ENCODE results near the gene DAPK2. TPM values are rescaled to one million over a fixed set of nuclear protein-coding genes. Genes with fewer than 3 reads are reported as not detected.

Gene DAPK2
- total RNA-seq, 1 donor from 2014 or later: 36.9 TPM

DNA sequence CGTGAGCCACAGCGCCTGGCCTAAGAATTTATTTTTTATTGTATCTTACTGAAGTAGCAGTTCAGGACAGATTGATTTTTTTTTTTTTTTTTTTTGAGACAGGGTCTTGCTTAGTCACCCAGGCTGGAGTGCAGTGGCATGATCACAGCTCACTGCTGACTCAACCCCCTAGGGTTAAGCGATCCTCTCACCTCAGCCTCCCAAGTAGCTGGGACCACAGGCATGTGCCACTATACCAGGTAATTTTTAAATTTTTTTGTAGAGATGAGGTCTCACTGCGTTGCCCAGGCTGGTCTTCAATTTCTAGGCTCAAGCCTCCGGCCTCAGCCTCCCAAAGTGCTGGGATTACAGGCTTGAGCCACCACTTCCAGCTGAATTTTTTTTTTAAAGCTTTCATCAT, 112.8 kb downstream of the DAPK2 start:
- ATAC-seq (no peak), DNase-seq (ENCODE audit: low spot score) (no peak)
- intact Hi-C loops (cut with DNase I): no loop called here

GRCh38 chr15:63931556-63931955, 114.7 kb downstream of the DAPK2 start:
- ATAC-seq (no peak), DNase-seq (ENCODE audit: low spot score) (peak; percentile 42)
- intact Hi-C loops (cut with DNase I): no loop called here

GRCh38 chr15:63930034-63930433, 116.3 kb downstream of the DAPK2 start:
- intact Hi-C loops (cut with DNase I): no loop called here
- no peak for DNase-seq (ENCODE audit: low spot score)

DNA sequence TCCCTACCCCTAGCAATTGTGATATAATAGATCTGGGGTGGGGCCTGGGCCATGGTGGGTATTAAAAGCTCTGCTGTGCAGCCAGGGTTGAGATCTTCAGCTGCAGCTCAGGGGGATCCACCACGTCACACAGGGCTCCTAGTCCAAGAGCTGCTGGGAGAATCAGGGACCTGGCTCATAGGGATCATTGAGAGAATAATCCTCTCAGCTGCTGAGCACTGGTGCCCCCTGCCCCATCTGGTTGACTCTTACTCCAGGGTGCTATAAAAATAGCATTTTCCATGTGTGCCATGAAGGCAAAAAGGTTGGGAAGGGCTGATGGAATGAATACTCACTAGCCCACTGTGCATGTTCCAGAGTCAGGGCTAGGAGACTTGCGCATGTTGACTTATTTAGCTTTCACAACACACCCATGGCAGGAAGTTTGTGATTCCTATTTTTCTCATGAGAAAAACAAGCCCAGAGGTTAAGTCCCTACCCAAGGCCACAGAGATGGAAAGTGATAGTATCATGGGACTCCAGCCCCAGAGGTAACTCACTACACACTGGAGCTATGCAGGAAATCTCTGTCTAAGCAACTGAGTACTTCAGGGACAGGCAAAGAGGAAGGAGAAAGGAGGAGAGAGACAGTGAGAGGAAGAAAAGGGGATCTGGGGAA, 118.0 kb downstream of the DAPK2 start:
- DNase-seq (ENCODE audit: low spot score) (no peak), ATAC-seq (no peak)
- intact Hi-C loops (cut with DNase I): no loop called here

More at GRCh38 chr15:63930034-63930433, 116.3 kb downstream of the DAPK2 start:
- no peak for ATAC-seq

DNA sequence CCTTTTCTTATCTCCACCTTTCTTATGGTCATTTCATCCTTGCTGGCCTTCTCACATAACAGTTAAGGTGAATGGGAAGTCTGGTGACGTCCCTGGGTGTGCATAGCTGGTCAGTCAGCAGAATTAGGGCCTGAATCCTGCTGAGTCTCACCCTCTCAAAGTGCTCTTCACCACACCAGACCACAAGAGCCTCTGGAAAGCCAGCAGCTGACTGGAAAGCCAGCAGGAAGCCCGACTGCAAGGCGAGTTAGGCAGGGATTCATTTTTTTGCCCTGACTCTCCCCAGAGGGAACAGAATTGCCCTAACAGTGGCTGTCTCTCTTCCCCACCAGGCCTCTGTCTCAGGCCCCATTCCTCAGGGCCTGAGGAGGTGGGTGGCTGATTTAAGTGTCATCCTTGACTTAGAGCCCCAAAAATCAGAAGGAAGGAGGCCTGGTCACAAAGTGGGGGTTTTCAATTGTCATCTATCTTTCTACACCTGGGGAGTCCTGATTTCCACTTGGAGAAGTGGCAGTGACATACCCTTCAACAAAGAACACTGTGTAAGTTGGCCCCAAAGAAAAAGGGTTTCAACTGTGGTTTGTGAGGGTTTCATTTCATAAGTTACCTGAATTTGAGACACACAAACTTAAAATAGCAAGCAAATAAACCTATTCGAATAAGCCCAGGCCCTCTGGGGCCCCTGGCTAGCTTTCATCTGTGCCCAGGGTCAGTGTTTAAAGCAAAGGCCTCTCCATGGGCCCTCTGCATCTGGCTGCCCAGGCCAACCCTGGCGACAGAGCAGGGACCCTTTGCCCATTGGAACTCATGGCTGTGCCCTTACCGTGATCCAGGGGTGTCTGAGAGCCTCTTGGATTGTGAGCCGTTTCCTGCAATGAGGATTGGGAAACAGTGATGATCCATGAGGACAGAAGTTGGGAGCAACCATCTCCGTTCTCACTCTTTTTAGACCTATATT, 122.0 kb downstream of the DAPK2 start:
- DNase-seq (ENCODE audit: low spot score) (no peak), ATAC-seq (no peak)
- intact Hi-C loops (cut with DNase I): no loop called here

DNA sequence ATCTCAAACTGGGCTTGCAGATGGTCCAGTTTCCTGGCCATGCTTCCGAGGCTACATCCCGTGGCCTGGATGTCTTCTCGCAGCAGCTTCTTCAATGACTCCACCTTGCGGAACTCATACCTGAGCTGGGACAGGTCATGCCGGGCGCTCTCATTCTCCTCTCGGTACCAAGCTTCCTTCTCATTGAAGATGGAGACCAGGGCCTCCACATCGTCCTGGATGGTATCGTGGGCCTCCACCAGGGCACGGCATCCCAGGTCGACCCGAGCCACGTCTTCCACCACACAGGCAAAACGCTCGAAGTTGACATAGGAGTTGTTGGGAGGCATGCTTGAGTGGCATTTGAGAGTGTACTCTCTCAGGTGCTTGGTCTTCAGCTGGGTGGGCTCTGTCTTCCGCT, 123.4 kb downstream of the DAPK2 start:
- intact Hi-C loops (cut with DNase I): no loop called here
- DNase-seq (ENCODE audit: low spot score) (no peak), ATAC-seq (no peak)

GRCh38 chr15:63922261-63922904, 123.9 kb downstream of the DAPK2 start:
- ATAC-seq: peak; percentile 45
- intact Hi-C loops (cut with DNase I): no loop called here
- DNase-seq (ENCODE audit: low spot score): no peak

DNA sequence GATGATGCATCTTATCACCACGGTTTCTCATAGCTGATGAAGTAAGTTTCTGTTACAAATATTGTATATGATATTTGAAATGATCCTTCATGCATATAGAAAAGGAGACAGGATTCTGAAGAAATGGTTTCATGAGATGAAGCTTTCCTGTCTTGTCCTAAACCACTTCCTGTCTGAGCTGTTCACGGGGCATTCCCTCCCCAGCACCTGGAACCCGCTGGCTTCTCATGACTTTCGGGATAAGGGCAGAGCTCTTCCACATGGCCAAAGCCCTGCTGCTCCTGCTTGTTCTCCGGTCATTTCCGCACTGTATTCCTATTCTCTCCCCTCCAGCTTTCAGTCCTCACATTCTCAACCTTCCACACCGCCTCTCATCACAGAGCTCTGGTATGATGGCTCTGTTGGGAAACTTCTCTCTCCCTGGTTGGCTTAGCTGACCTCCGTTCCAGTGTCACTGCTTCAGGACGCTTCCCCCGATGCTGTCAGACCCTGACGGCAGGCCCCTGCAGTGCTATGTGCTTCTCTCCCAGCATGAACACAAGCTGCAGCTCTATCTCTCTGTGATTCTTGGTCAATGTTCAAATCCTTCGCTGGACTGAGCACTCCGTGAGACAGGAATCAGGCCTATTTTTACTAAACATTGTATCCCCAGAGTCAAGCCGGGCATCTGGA, 125.6 kb downstream of the DAPK2 start:
- DNase-seq (ENCODE audit: low spot score) (no peak), ATAC-seq (no peak)
- intact Hi-C loops (cut with DNase I): no loop called here

DNA sequence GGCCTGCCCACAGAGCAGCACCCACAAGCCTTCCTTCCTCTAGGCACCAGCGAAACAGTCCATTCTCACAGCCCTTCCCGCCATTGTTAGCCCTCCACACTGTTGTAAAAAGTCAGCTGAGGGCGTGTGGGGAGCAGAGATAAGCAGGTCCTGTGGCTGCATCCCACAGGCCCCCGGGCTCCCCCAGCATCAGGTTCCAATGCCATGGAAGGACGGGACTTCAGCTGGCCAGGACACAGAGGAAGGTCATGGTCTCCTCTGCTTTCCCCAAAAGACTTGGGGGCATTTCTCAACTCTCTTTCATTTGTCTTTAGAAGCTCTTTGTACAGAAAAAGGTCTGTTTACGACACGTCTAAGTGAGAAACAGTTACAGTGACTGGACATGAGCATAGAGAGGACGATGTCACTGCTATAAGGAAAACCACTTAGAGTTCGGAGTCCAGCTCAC, 127.4 kb downstream of the DAPK2 start:
- DNase-seq (ENCODE audit: low spot score): no peak
- intact Hi-C loops (cut with DNase I): no loop called here
- ATAC-seq: no peak

- DNase-seq (ENCODE audit: low spot score) (no peak), ATAC-seq (no peak)
- intact Hi-C loops (cut with DNase I): no loop called here
Observed at GRCh38 chr15:63918317-63918672, 128.0 kb downstream of the DAPK2 start.

DNA sequence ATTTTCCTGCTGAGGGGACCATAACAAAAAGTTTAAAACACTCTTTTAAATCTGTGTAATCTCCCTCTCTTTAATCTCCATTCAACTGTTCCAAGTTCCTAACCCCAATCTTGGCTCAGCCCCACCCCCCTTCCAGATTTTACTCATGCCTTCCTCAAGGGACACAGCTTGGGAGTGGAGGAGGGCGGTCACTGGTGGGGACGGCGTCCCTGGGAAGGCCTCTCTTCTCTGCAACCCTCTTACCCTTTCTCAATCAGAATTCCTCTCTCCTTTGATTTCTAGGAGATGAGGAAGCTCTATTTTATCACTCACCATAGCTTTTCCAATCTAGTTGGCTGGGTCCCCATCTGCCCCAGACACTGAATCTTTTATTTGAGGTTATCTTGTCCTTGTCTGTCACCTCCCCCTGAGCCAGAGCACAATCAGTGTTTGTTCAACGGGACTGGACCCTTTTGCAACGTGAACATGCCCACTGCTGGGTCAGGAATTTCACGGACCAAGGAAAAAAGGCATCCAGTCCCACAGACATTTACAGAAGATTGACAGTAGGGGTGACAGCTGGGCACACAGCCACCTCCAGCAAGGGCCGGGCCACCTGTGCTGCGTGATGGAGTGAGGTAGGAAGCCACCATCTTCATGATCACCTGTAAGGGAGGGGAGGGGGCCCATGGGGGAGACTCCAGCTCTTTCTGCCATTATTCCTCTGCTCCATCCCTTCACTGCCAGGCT, 128.5 kb downstream of the DAPK2 start:
- no peak for DNase-seq (ENCODE audit: low spot score)
- intact Hi-C loops (cut with DNase I): no loop called here

DNA sequence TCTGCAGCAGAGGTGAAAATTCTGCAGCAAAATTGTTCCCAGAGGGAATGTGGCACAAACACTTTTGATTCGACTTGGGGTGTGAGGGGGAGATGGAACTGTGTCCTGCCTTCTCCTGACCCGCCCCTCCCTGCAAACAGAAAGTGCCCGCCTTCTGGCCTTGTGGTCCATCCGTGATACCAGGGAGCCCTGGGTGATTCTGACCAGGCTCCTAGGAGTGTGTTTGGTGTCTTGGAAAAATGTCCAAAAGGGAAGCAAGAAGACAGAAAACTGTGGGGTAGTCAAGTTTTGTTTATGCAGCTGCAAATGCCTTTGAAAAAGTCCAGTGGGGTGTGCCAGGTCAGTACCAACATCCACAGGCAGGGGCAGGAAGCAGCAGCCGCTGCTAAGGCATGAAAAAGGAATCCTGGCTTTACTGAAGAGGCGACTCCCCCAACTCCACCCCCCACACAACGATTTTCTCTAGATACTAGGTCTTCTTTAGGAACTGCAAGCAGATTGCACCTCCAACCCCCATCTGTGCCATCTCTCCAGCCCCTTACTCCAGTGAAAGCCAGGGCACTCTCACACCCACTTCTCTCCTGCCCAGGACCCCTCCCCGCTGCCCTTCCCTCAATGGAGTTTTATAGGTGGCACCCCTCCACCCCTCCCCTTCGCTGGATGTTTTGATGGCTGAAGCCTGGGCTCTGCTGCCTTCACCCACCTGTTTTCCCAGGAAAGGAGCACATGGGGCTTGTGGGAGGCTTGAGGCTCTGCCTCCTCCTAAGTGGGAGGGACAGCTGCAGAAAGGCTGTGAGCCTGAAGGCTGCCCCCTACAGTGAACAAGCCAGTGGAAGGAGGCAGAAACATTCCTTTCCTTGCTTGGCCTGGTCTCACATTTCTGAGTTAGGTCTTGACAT, 130.2 kb downstream of the DAPK2 start:
- intact Hi-C loops (cut with DNase I): no loop called here
- DNase-seq (ENCODE audit: low spot score) (no peak), ATAC-seq (peak; percentile 72)

More for the DNA sequence above, 128.5 kb downstream of the DAPK2 start:
- peak; percentile 55 for ATAC-seq

DNA sequence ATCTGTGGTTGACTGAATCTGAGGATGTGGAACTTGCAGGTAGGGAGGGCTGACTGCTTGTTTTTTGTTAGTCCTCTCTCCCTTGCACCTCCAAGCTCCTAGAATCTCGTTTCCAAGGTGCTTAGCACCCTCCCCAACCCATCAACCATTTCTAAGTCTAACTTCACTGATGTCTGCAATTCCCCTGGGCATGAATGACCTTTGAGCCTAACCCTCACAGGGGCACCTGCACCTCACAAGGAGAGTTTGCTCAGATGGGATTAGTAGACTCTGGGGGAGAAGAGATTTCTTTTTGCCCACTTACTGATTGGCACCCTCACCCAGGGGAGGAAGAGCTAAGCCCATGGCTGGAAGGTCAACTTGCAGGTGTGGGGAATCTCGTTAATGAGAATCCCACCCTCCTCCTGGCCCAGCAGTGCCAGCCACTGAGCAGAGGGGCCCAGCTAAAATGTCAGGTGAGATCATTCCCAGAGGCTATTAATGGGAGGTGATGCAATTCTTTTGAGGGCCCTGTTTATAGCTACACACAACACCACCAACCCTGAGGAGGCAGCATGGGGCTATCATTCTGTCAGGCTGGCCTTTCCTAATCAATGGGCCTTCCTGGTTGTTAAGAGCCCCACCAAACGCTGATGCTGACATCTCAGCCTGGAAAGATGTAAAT, 130.9 kb downstream of the DAPK2 start:
- intact Hi-C loops (cut with DNase I): no loop called here
- DNase-seq (ENCODE audit: low spot score) (no peak), ATAC-seq (peak; percentile 60)

DNA sequence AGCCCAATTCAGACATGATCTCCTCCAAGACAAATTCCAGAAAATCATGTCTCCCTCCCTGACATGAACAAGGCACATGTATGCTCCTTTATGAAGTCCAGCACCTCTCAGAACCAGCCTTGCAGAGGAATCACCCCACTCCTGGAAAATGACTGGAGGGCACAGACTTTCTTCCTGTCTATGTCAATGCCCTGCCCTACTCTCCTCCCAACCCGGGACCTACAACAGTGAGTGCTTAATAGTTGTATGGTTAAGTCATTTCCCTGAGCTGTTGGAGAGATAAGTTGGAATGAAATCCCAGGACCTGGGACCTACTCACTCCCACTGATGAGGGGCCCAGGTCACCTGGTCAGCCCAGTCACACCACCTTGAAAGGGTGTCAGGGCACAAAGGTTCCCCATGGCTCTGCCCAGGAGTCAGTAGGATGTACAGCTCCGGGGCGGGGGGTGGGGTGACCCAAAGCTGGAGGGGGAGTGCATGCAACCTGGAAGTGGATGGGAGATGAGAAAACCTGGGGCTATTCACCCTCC, 132.4 kb downstream of the DAPK2 start:
- DNase-seq (ENCODE audit: low spot score) (no peak), ATAC-seq (no peak)
- intact Hi-C loops (cut with DNase I): no loop called here

DNA sequence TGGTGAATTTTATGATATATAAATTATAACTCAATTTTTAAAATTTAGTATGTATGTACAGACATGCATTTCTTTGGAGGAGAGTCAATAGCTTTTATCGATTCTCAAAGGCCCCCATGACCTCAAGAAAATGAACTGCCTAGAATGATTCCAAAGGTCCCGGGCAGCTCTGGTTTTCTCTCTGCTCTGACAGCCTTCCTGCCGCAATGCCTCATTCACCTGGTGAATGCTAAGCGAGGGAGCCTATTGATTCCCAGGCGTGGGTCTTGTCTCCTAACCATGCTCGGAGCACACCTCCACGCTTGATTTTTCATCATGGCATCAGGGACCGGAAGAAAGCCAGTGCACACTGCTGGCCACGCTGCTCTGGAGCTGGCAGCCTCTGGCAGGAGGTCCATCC, 132.9 kb downstream of the DAPK2 start:
- intact Hi-C loops (cut with DNase I): no loop called here
- DNase-seq (ENCODE audit: low spot score) (no peak), ATAC-seq (no peak)

DNA sequence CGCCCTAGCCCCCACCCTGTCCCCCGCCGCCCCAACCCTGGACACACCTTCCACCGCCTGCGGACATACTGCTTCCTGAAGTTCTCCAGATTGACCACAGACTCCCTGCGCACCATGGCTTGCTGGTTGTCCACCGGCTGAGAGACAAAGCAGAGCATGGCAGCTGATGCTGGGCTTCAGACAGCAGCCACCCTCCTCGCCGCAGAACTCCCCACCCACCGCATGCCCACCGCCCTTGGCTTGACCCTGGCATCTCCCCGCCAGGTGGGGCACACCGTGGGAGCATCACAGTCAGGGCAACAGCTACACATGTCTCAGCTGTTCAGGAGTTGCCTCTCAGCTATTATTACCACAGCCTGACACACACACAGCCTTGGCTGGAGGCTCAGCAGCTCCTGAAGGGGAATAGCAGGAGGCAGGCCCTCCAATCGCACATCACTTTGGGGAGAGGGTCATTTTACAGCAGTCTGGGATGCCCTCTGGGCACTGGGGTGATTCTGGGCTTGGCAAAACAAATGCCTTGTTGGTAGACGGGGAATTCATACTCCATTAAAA, 134.1 kb downstream of the DAPK2 start:
- intact Hi-C loops (cut with DNase I): no loop called here
- ATAC-seq (no peak), DNase-seq (ENCODE audit: low spot score) (no peak)

DNA sequence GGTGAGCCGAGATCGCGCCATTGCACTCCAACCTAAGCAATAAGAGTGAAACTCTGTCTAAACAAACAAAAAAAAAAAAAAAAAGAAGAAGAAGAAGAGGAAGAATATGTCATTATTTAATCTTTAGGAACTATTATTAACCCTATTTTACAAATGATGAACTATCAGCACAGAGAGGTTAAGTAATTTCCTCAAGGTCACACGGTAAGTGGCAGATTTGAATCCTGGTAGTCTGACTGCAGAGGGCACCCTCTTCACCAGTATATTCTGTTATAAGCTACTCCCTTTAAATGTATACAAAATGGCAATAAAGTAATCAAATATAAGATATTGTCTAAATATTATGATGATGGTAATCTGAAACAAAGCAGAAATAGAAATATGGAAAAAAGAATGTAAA, 135.1 kb downstream of the DAPK2 start:
- intact Hi-C loops (cut with DNase I): no loop called here

More for the DNA sequence above, 135.1 kb downstream of the DAPK2 start:
- DNase-seq (ENCODE audit: low spot score) (no peak), ATAC-seq (no peak)
